IPS DF 4.7 (cell line): Measurements from ENCODE around the gene C20orf144.

Experiments used
- DNase-seq: peaks from one replicate; pipeline ENCODE4 v3.0.0-alpha.2; 2013; ENCODE audit warnings: low spot score; ENCODE audit errors: extremely low read depth

The C20orf144 gene

DNA sequence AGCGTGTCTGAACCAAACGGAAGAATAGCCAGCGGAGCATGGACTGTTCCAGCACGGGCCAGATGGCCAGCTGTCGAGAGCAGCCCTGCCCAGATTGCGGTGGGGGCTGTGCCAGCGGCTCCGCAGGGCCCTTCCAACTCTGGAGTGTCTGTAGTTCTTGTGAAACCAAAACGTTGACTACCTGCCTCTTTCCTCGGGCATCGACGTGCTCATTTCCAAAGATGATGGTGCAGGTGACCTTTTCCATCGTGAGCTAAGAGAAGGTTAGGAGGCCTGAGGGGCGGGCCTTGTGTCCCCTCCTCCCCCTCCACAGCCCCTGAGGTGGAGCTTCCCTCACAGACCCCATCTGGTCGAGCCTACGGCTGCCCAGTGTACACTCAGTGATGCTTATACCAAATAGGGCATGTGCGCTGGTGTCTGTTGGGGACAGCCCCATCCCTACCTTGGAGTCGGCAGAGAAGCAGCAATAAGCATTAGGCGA lies 12.9 kb upstream of the C20orf144 start:
- no peak for DNase-seq

DNA sequence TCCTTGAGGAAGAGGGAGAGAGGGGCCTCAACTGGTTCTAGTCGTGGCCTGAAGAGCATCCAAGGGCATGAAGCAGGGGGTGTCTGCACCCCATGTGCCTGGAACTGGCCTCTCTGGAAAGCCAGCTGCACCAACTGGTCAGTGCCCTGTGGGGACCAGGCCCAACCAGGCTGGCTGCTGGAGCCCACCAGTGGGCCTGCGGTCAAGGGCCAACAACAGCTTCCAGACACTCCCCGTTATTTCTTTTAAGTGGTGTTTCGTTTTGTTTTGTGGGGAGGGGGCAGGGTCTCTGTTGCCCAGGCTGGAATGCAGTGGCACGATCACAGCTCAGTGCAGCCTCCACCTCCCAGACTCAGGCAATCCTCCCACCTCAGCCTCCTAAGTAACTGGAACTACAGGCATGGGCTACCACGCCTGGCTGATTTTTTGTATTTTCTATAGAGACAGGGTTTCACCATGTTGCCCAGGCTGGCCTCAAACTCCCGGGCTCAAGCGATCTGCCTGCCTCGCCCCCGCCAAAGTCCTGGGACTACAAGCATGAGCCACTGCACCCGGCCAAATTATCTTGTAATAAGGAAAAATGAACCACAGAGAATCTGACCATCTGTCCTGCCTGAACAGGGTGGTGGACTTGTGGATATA lies 11.9 kb upstream of the C20orf144 start:
- DNase-seq: no peak

DNA sequence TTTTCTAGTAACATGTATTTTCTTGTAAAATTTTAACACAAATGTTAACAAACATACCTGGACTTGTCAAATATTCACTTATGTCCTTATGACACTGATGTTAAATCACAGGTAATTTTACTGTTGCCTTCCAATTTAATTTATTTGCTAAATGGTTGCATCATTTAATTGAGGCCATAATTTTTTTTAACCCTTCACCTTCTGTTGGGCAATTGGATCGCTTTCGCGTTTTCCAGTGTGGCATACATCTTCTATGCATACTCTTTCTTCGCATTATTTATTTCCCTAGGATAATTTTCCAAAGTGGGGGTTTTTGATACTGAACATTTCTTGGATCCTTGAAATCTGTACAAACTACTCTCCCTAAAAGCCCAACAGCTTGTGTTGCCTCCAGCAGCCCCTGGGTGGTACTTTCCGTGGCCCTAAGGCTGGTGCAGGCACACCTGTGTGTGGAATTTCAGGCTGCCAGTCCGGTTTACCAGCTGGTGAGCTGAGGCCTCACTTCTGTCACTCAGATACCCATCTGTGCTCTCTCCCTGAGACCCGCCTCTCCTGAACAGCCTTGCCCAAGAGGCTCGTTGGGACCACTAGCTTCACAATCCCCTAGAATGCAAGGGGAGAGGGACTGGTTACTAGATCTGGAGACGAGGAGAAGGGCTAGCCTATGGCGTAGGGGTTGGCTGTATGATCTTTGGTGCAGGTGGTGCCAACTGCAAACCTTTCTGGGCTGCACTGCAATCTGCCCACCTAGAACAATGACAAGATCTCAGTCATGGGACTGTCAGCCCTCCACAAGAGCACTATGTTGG lies 11.2 kb upstream of the C20orf144 start:
- no peak for DNase-seq

DNA sequence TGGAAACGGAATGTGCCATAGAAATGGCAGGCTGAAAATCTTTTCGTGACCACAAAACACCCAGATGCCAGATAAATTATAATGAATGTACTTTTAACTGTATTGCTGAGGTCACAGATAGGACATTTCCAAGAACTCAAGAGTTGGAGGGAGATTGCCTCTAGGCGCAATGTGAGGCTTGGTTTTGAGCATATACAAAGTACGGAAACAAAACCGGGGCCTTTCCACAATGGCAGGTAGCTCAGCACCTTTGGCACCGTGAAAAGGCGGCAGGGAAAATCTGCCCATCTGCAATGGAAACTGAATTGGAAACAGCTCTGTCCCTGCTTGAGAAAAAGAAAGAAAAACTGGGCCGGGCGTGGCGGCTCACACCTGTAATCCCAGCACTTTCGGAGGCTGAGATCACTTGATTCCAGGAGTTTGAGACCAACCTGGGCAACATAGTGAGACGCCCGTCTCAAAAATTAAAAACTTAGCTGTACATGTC lies 10.5 kb upstream of the C20orf144 start:
- DNase-seq: no peak

DNA sequence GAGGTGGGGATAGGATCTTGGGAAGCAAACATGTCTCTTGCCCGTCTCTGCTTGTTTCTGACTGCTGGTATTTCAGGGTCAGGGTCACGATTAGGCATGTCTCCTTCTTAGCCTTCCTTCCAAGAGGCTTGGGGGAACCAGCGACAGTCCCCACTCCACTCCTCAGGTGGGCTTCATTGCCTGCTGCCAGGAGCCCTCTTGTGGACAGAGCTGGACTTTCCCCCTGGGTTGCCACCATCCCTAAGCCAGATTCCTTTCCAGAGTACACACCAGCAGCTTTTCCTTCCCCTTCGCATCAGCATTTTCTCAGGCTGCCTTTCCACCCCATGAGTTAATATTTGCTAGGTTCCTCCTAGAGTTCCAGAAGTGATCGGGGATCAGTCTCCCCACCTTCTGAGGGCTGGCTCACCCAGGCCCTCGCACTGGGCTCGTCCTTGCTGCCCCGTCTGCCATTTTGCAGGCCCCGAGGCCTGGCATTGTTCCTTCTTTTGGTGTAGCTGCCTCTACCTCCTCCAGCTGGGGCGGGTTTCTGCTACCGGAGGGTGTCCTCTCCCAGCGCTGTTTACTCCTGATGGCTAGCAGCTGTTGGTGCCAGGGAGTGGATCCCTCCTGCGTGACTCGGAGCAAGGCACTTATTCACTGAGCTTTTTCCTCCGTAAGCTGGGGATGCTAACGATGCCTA lies 8.8 kb upstream of the C20orf144 start:
- DNase-seq: peak; percentile 74

DNA sequence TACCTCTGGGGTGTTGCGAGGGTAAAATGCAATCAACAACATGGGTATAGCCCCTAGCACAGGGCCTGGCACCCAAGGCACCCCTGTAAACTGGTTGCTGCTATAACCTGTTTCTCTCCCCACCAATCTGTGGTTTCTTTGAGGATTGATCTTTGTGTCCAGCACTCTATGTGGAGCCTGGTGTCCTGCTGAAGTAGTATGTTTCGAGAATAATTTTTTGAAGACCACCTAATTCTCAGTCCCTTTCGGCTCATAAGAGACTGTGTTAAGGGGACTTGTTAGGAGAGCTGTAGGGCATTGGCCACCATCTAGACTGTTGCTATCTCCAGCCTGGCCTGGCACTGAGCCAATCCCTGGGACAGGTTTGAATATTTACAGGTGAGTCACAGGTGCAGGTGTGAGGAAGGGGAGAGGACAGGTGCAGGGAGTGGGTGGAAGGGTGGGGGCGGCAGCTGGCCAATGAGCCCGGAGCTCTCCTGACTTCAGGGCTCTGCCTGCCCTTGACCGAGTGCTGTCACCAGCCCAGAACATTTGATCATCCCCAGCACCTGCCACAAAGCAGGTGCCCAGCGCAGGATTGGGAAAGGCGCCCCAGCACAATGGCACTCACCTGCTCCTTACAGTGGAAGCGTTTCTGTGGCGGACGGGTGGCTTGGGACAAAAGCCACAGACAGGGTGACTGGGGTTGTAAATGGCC lies 8.1 kb upstream of the C20orf144 start:
- no peak for DNase-seq

DNA sequence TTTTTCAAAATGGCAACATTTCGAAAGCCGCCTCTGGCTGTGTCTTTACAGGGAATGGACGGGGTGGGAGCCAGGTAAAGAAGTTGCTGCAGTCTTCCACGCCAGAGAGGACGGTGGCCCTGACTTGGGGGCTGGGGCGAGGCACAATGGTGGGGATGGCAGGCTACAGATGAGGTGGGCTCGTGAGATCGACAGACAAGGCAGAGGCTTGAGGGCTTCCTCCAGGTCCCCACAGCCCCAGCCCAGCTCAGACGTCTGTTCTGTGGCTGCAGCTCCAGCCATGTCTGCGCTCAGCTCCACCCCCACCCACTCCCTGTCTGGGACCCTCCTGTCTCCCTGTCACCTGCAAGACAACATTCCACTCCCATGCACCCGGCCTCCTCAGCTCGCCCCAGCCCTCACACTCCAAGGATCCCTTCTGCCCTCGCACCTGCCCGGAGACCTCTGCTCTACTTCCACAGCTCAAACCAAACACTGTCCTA lies 7.4 kb upstream of the C20orf144 start:
- DNase-seq: no peak

DNA sequence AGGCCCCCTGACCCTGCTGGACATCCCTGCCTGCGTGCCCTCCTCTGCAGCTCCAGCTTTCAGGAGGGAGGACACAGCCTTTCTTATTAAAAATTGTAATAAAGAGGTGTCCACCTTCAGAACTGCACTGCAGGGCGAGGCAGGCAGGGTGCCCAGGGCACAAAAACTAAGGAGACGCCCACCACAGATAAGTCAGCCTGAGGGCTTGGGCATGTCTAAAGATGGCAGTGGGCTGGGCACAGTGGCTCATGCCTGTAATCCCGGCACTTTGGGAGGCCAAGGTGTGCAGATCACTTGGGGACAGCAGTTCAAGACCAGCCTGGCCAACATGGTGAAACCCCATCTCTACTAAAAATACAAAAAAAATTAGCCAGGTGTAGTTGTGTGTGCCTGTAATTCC lies 7.0 kb upstream of the C20orf144 start:
- no peak for DNase-seq

DNA sequence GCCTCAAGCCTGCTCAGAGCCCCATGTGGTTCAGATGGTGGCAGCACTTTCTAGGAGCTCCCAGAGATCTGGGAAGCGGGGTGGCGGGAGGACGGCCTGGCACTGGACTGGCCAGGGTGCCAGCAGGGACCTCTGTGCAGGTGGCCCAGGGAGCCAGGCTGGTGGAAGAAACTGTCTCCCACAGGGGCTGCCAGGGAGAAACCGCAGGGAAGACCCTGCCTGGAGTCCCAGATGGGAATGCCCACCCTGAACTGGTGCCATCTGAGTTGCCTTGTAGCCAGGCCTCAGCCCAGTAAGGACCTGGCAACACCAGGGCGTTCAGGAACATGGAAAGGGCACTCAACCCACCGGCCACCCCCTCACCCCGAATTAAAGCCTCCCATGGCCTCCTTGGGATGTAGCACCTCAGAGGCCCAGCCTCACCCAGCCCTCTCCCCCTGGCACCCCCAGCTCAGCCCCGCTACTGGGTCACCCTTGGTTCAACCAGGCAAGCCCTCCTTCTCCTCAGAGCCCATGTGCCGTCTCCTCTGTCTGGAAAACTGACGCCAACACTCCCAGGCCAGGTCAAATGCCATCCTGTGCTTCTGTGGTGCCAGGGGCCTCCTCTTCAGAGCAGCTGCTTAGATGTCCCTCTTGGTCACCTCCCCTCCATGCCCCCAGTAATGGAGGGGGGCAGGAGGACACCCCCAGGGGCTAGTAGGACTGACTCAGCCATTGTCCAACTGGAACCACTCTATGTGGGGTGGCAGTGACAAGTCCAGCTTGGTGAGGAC lies 5.9 kb upstream of the C20orf144 start:
- no peak for DNase-seq

DNA sequence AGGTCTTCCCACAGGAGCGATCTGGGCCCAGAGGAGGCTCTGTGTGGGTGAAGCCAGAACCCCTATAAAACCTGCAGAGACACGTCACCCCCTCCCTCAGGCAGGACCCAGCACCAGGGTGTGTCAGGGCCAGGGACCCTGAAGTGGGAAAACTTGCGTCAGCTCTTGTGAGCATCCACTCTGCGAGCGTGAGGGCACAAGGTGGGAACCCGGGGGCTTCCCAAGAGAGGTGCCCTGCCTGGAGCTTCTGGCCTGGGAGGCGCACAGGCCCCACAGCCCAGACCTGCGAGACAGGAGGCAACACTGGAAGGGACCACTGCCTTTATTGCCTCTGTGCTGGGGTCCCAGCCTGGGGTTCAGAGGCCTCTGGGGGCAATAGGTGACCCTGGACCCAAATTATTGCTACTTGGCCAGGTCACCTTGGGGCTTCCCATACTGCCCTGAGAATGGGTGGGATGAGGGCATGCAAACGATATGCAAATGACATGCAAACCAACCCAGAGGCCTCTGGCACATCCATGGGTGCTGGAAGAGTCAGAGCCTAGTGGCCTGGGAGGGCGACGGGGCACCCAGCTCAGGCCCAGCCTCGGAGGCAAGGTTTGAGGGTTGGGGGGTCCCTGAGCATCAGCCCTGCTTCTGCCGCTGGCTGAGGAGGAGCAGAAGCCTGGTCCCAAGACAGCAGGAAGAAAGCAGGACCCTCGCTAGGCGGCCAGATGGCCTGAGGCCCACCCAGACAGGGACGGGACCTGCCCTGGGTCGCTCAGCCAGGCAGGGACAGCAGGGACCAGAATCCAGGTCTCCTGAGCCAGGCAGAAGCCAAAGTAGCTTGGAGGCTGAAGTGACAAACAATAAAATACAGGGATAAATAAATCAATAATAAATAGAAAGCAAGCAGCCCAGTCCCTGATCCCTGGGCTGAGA lies 5.1 kb upstream of the C20orf144 start:
- DNase-seq: no peak

DNA sequence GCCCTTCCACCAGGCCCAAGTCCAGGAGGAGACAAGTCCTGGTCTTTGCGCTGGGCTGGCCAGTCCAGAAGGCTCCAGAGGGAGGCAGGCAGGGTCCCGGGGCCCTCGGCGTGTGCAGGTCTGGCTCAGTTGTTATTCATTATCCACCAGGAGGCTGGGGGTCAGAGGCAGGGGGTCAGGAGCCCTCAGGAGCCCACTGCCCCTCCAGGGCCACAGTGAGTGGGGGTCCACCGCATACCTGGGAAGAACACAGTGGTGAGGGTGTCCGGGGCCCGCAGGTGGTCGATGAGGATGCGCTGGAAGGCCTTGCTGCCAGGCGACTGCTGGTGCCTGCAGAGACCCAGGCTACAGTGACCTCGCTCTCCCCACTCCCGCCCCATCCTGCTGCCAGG lies 4.4 kb upstream of the C20orf144 start:
- no peak for DNase-seq

DNA sequence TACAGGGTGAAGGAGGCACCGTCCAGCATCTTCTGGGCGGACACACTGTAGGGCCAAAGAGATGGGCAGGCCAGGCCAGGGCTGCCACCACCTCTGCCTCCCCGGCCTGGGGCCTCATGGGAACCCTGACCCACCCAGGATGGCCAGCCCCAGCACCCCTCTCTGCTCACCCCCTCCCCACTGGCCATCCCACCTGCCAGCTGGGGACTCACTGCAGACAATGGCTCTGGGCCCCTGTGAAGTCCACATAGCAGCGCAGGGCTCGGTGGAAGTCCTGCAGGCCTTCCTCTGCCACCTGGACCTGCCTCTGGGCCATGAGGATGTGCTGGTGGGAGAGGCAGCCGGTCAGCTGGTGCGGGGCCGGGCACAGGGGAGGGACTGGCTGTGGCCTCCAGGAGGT lies 3.6 kb upstream of the C20orf144 start:
- DNase-seq: no peak

DNA sequence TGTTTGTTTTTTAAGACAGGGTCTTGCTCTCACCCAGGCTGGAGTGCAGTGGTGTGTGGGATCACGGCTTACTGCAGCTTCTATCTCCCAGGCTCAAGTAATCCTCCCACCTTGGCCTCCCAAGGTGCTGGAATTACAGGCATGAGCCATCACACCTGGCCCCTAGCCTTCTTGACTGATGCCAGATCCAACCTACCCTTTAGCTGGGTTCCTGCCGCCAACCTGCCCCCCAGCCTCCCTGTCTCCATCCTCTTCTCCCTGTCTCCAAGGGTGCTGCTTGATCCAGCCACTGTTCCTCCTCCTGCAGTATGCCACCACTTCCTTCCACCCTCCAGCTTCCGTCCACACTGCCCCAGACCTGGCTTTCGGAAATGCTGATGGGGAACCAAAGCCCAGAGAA lies 3.2 kb upstream of the C20orf144 start:
- no peak for DNase-seq

DNA sequence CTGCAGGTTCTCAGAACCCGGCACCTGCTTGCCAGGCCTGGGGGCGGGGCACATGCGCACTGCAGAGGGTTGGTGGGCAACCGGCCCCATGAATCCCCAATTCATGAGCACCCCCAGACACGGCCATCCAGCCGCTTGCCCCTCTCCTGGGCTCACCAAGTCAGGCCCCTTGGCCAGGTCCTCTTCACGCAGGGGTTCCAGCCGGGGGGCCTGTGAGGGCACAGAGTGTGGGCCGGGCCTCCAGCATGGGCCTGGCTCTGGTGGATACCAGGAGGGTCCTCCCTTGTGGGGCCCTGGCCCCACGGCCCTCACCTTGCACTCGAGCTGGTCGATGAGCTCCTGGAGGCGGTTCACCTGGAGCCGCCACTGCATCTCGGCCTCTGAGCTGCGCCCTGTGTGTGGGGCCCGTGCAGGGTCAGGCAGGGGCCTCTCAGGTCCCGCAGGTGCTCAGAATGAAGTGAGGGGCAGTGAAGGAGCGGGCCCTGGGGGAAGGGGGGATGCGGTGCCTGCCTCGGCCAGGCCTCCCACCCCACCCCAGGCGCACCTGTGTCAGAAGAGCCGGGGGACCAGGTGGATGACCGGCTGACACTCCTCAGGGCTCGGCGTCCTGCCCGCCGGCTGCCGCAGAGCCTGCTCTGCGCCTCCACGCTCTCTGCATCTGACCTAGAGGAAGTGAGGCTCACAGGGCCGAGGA lies 2.6 kb upstream of the C20orf144 start:
- no peak for DNase-seq

DNA sequence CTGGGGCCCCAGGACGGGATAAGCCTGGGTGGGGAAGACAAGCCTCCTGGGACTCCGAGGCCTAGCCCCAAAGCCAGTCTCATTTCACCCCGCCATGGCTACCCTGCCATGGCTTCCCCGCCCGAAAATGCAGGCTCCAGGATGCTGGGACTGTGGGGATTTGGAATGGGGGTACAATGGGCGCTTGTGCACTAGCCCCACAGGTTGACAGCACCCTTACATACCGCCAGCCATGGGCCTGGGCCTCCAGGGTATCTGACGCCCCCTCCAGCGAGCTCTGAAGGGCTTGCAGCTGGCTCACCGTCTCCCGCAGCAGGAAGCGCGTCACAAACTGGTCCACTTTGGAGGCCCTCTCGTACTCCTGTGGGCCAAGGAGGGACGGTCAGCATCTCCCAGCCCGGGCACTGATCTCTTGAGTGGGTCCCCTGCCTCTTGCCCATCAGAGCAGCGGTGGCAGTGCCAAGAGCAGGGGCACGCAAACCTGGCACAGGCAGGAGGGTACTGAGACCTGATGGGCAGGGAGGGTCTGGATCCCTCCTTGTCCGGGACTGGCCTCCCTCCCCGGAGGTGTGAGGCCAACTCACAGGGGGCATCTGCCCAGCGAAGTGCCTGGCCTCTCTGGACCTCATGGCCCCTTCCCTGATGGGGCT lies 2.0 kb upstream of the C20orf144 start:
- no peak for DNase-seq

DNA sequence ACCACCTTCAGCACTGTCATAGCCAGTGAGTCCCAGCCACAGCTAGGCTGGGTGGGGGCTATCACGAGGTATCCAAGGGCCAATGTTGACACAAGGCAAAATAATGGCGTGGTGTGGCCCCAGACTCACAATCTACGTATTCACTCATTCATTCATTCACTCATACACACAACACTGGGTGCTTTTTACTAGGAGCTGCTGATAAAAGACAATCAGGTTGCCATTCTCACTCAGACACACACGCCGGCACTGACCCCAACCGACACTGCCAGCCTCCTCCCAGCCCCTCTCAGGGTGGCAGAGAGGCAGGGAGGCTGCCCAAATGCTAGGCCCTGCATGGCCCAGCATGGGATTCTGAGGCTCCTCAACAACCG lies 1.5 kb upstream of the C20orf144 start:
- DNase-seq: no peak

DNA sequence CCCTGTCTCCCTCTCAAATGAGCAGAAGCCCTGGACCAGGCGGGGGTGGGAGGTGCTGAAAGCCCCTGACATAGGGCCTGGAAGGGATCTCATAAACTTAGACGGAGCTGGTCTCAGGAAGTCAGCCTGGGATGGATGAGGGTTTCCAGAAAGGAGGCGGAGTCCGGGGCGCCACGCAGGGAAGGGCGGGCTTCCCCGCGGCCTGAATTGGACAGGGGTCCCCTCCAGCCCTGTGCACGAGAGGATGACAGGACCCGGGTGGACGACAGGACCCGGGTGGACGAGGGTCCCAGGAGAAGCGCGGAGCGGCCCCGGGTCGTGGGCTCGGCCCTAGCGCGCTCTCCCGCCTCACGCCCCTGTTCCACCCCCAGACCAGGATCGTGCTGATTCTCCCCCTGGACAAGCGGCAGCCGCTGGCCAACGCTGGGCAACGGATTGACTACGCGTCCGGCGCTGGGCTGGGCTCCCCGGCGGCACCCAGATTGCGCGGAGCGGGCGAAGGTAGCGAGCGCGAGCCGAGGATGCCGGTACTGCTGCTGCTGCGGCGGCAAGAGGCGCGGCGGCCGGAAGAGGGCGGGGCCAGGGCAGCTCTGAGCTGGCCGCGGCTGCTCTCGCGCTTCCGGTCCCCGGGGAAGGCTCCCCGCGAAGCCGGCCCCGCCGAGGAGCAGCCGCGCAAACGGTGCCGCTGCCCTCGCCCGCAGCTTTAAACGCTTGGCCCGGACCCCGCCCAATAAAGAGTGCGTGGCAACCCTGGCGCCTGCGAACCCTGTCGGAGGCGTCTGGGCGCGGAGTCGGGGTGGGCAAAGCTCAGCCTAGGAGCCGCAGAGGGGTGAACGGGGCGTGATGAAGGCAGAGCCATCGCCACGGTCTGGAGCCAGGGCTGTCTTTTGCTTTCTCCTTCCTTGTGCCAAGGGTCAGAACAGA lies 1.3 kb downstream of the C20orf144 start:
- no peak for DNase-seq
